ENCODE measurements around the gene DCK.

GRCh38 chr4:70979445-70980008, 13.9 kb upstream of the DCK start:
- TF ChIP-seq CTCF (conservative IDR thresholded peaks at IDR 0.05; ENCODE audit: low read depth in 2 of 2) (no peak), POLR2AphosphoS5 (IDR thresholded peaks at IDR 0.05; ENCODE audit: low read depth) (no peak), ETS1 (IDR thresholded peaks at IDR 0.05) (no peak), EZH2phosphoT487 (IDR thresholded peaks at IDR 0.05; ENCODE audit: unreplicated experiment) (no peak), REST (IDR thresholded peaks at IDR 0.05; ENCODE audit: unreplicated experiment) (no peak), EZH2 (IDR thresholded peaks at IDR 0.05; ENCODE audit: low read depth, unreplicated experiment) (no peak), STAT1 (IDR thresholded peaks at IDR 0.05; ENCODE audit: unreplicated experiment) (no peak), ZNF331 (CRISPR knock-in tag; IDR thresholded peaks at IDR 0.05; ENCODE audit: low read depth) (no peak), CREB1 (CRISPR knock-in tag; IDR thresholded peaks at IDR 0.05; ENCODE audit: low read depth) (no peak)
